Measurements from ENCODE around the gene HMG20B.

The HMG20B gene

GRCh38 chr19:3572855-3573161 lies at the start of gene HMG20B:
Gene HMG20B (plus strand): TSS chr19:3572944. CDS start chr19:3573310, 366 bp downstream.
- peak within 1 kb of the TSS; percentile 99 for H3K4me3 ChIP-seq (ENCODE audit: low read depth, low read length)
- DNase-seq (ENCODE audit: low read depth) = no peak
- TF ChIP-seq, protein P1, sequence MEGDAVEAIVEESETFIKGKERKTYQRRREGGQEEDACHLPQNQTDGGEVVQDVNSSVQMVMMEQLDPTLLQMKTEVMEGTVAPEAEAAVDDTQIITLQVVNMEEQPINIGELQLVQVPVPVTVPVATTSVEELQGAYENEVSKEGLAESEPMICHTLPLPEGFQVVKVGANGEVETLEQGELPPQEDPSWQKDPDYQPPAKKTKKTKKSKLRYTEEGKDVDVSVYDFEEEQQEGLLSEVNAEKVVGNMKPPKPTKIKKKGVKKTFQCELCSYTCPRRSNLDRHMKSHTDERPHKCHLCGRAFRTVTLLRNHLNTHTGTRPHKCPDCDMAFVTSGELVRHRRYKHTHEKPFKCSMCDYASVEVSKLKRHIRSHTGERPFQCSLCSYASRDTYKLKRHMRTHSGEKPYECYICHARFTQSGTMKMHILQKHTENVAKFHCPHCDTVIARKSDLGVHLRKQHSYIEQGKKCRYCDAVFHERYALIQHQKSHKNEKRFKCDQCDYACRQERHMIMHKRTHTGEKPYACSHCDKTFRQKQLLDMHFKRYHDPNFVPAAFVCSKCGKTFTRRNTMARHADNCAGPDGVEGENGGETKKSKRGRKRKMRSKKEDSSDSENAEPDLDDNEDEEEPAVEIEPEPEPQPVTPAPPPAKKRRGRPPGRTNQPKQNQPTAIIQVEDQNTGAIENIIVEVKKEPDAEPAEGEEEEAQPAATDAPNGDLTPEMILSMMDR (IDR thresholded peaks at IDR 0.05; ENCODE audit: control insufficient read depth, extremely low read depth, insufficient read depth) = no peak

DNA sequence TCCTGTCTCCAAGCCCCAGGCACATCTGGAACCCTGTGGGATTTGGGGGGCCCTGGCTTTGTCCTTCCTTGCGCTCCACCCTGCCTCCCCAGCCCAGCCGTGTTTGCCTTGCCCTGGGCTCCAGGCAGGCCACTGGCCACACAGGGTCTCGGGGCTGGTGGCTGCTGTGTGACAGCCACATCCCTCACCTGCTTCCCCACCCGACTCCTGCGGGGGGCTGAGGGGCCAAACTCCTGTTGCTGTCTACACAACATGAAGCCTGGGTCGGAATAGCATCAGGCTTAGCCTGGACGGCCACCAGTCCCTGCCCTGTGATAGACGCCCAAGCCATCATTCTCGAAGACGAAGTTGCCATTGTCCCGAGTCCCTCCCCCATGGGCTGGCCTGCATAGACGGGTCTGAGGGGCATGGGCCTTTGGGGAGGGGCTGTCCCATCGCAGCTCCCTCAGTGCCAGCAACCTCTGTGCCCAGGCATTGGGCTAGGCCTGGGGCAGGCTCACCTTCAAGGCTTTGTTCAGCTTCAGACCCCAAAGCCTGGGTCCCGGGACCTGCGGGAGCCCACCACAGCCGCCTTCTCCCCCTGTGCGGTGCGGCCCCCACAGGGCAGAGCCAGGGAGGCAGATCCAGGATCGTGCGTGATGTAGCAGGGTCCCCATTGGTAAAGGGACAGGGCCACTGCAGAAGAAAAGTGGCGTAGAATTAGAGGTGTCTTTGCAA lies 49.2 kb upstream of the HMG20B start:
- DNase-seq (ENCODE audit: low read depth) = no peak
- H3K4me3 ChIP-seq (ENCODE audit: low read depth, low read length) = no peak overlapping the region
- TF ChIP-seq, protein P1 (IDR thresholded peaks at IDR 0.05; ENCODE audit: control insufficient read depth, extremely low read depth, insufficient read depth) = no peak

GRCh38 chr19:3524078-3524842 lies 48.5 kb upstream of the HMG20B start:
- TF ChIP-seq, protein P1 (IDR thresholded peaks at IDR 0.05; ENCODE audit: control insufficient read depth, extremely low read depth, insufficient read depth) = no peak
- no peak overlapping the region for H3K4me3 ChIP-seq (ENCODE audit: low read depth, low read length)
- DNase-seq (ENCODE audit: low read depth) = no peak

GRCh38 chr19:3524904-3525451 lies 47.8 kb upstream of the HMG20B start:
- TF ChIP-seq, protein P1 (IDR thresholded peaks at IDR 0.05; ENCODE audit: control insufficient read depth, extremely low read depth, insufficient read depth) = no peak
- no peak for DNase-seq (ENCODE audit: low read depth)

DNA sequence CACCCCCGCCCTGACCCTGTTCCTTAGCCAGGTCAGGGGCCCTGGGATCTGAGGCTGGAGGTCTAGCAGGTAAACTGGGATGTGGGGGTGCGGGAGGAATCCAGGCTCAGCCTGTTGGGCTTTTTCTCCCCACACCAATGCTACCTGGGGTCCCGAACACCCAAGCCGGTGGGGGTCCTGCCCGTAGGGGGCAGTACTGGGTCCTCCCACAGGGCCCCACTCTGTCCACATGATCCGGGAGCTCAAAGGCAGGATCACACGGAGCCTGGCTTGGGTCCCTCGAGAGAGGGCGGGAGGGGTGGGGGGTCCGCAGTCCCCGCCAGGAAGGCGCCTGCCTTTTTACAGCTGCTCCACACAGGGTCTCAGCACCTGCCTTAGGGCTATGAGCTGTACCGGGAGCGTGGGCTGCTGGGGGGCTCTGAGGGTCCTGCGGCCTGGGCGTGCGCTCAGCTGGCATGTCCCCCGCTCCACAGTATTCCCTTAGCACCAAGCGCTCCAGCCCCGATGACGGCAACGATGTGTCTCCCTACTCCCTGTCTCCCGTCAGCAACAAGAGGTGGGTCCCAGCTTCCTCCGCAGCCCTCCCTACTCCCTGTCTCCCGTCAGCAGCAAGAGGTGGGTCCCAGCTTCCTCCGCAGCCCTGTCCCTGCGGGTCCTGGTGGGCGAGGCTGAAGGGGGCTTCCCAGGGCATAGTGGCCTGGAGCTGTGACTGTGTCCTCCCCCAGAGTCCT lies 46.1 kb upstream of the HMG20B start:
- no peak overlapping the region for H3K4me3 ChIP-seq (ENCODE audit: low read depth, low read length)
- DNase-seq (ENCODE audit: low read depth) = no peak
- TF ChIP-seq, protein P1 (IDR thresholded peaks at IDR 0.05; ENCODE audit: control insufficient read depth, extremely low read depth, insufficient read depth) = peak; percentile 9; the same call in 1 of the 2 replicates

More at GRCh38 chr19:3524904-3525451, 47.8 kb upstream of the HMG20B start:
- H3K4me3 ChIP-seq (ENCODE audit: low read depth, low read length) = no peak overlapping the region

- TF ChIP-seq, protein P1 (IDR thresholded peaks at IDR 0.05; ENCODE audit: control insufficient read depth, extremely low read depth, insufficient read depth) = no peak
- H3K4me3 ChIP-seq (ENCODE audit: low read depth, low read length) = no peak overlapping the region
- DNase-seq (ENCODE audit: low read depth) = no peak
These were observed 45.4 kb upstream of the HMG20B start for GRCh38 chr19:3527238-3527910.
